Gastrocnemius medialis (tissue), 4 donors: ENCODE data around the gene KTN1. TPM values are rescaled to one million over a fixed set of nuclear protein-coding genes. Genes with fewer than 3 reads are reported as not detected.

ENCODE experiments used
- ATAC-seq, 2 donors: fragments of 150-250 bp; one replicate each; pipeline ENCODE4 v1.9.1; 2016
- DNase-seq, 2 donors: peaks; one replicate each; pipeline ENCODE4 v3.0.0-alpha.2; 2019
- H3K27ac ChIP-seq, 4 donors: fragments of 200-600 bp; sonication (generic); 1 replicate in 1 of 4; 2 replicates in 3 of 4; pipeline ENCODE4 v1.5.1; 2016 to 2018; ENCODE audit warnings: mild to moderate bottlenecking in 2 of 4, moderate library complexity in 1 of 4
- H3K27me3 ChIP-seq, 3 donors: fragments of 200-600 bp; sonication (generic) in 2 of 3; 1 replicate in 1 of 3; 2 replicates in 2 of 3; pipeline versions ENCODE4 v1.5.1 to v1.6.0; 2016 to 2019; ENCODE audit warnings: mild to moderate bottlenecking in 1 of 3, moderate library complexity in 1 of 3
- H3K36me3 ChIP-seq, 2 donors: fragments of 200-600 bp; sonication (generic) in 1 of 2; one replicate each; pipeline ENCODE4 v1.5.1; 2017 to 2018
- H3K4me1 ChIP-seq, 2 donors: fragments of 200-600 bp; sonication (generic) in 1 of 2; one replicate each; pipeline ENCODE4 v1.5.1; 2016 to 2017; ENCODE audit warnings: mild to moderate bottlenecking in 2 of 2
- H3K4me3 ChIP-seq, 4 donors: fragments of 200-600 bp; sonication (generic) in 3 of 4; 1 replicate in 1 of 4; 2 replicates in 3 of 4; pipeline ENCODE4 v1.5.1; 2016 to 2019; ENCODE audit warnings: mild to moderate bottlenecking in 2 of 4
- H3K9me3 ChIP-seq, 3 donors: fragments of 200-600 bp; sonication (generic) in 2 of 3; 1 replicate in 1 of 3; 2 replicates in 2 of 3; pipeline ENCODE4 v1.5.1; 2016 to 2019
- CTCF ChIP-seq, 5 experiments: fragments of 450-650 bp in 3 of 5; fragments of 200-600 bp in 2 of 5; sonication (generic) in 2 of 5; IDR thresholded peaks in 4 of 5; conservative IDR thresholded peaks in 1 of 5; 1 replicate in 4 of 5; 2 replicates in 1 of 5; pipeline ENCODE4 v1.5.1; 2016 to 2019; ENCODE audit warnings: antibody characterized with exemption in 5 of 5, mild to moderate bottlenecking in 3 of 5, moderate library complexity in 3 of 5
- POLR2A ChIP-seq, 2 donors: fragments of 450-650 bp; IDR thresholded peaks; one replicate each; pipeline ENCODE4 v1.6.1; 2017; ENCODE audit warnings: antibody characterized with exemption in 2 of 2, mild to moderate bottlenecking in 2 of 2, moderate library complexity in 2 of 2
- in situ Hi-C, 4 donors: fragments of 200-750 bp; cut with MboI; loops; one replicate each; pipeline versions ENCODE4 v1.15.0 to v1.8.0; 2017; ENCODE audit warnings: low sequenced_read_pairs in 4 of 4
- intact Hi-C: fragments of 100-400 bp; cut with DNase I; formaldehyde crosslinking; loops from one replicate; pipeline ENCODE4 v1.15.1; 2023; ENCODE audit warnings: low total_unique reads
- total RNA-seq, 4 donors: library from RNA; depleted of rRNA; stranded (reverse); fragments of >200 nt; gene quantifications; one replicate each; pipeline versions ENCODE4 v1.1.0 to v1.2.3, GENCODE V29; 2016

Gene KTN1
- total RNA-seq, 4 donors from 2014 or later = 256 to 373 (median 327) TPM

- Histone ChIP-seq H3K27ac (peak overlapping the region in 3 of 4 donors; percentile 24 to 62 (median 41)), H3K9me3 (no peaks in the 10 kb centered on the region), H3K36me3 (peaks cover 0 to 25% of the 10 kb centered on the region in 2 donors), H3K4me1 (peaks cover 42 to 45% of the 10 kb centered on the region in 2 donors), H3K27me3 (no peaks in the 10 kb centered on the region), H3K4me3 (no peak overlapping the region)
- no peak for ATAC-seq
- TF ChIP-seq CTCF (IDR thresholded peaks at IDR 0.05 in 4 of 5, conservative IDR thresholded peaks at IDR 0.05 in 1 of 5) = no peak
- in situ Hi-C loops (no loop called here), intact Hi-C loops (no loop called here)
- no peak for DNase-seq
Observed at GRCh38 chr14:55667801-55668200, 87.8 kb downstream of the KTN1 start.

- TF ChIP-seq POLR2A (IDR thresholded peaks at IDR 0.05) = no peak
- TF ChIP-seq CTCF (IDR thresholded peaks at IDR 0.05 in 4 of 5, conservative IDR thresholded peaks at IDR 0.05 in 1 of 5) = no peak
- Histone ChIP-seq H3K27ac (peak overlapping the region in 3 of 4 donors; percentile 75 to 80 (median 78)), H3K27me3 (no peaks in the 10 kb centered on the region), H3K36me3 (peaks cover 0 to 50% of the 10 kb centered on the region in 2 donors), H3K4me3 (no peak overlapping the region), H3K9me3 (no peaks in the 10 kb centered on the region), H3K4me1 (peaks cover 30 to 34% of the 10 kb centered on the region in 2 donors)
- intact Hi-C loops (no loop called here), in situ Hi-C loops (no loop called here)
- ATAC-seq (no peak), DNase-seq (no peak)
Observed at GRCh38 chr14:55671641-55672040, 91.6 kb downstream of the KTN1 start.

- in situ Hi-C loops = no loop called here
Observed at GRCh38 chr14:55673048-55673447, 93.0 kb downstream of the KTN1 start.

GRCh38 chr14:55681096-55681495 lies 101.1 kb downstream of the KTN1 start:
- intact Hi-C loops = loop anchor here (10.0 kb wide), 2 partner anchors 286 to 406 kb away; partner anchors contain the start of gene FBXO34
- Histone ChIP-seq H3K4me3 (no peak overlapping the region), H3K27me3 (no peaks in the 10 kb centered on the region), H3K9me3 (no peaks in the 10 kb centered on the region), H3K27ac (peak overlapping the region; percentile 19 to 92 (median 54)), H3K36me3 (peaks cover 0 to 61% of the 10 kb centered on the region in 2 donors), H3K4me1 (peaks cover 10 to 23% of the 10 kb centered on the region in 2 donors)
- TF ChIP-seq CTCF (IDR thresholded peaks at IDR 0.05 in 4 of 5, conservative IDR thresholded peaks at IDR 0.05 in 1 of 5) = no peak
- no peak for TF ChIP-seq POLR2A (IDR thresholded peaks at IDR 0.05)
- ATAC-seq (no peak), DNase-seq (no peak)
- in situ Hi-C loops = no loop called here

More at GRCh38 chr14:55673048-55673447, 93.0 kb downstream of the KTN1 start:
- Histone ChIP-seq H3K4me1 (peaks cover 28% of the 10 kb centered on the region in 2 donors), H3K36me3 (peaks cover 0 to 59% of the 10 kb centered on the region in 2 donors), H3K9me3 (no peaks in the 10 kb centered on the region), H3K27ac (peak overlapping the region; percentile 72 to 80 (median 76)), H3K4me3 (no peak overlapping the region), H3K27me3 (no peaks in the 10 kb centered on the region)
- intact Hi-C loops = no loop called here
- TF ChIP-seq POLR2A (IDR thresholded peaks at IDR 0.05) = no peak
- no peak for TF ChIP-seq CTCF (IDR thresholded peaks at IDR 0.05 in 4 of 5, conservative IDR thresholded peaks at IDR 0.05 in 1 of 5)
- ATAC-seq (peak; percentile 92 to 97), DNase-seq (no peak)
